H1 (cell line): ENCODE data around the gene ASH1L. TPM values are rescaled to one million over a fixed set of nuclear protein-coding genes. Genes with fewer than 3 reads are reported as not detected.

Experiments
- CTCF ChIA-PET: fragments of 300-600 bp; sonication (Branson Sonifier 250); formaldehyde crosslinking; loops from one replicate; lab custom pipeline; 2021; ENCODE audit not compliant: partially characterized antibody; lab: Charles Lee
- POLR2A ChIA-PET: fragments of 300-600 bp; sonication (Branson Sonifier 250); formaldehyde crosslinking; loops from one replicate; lab custom pipeline; 2021; ENCODE audit warnings: inconsistent platforms; ENCODE audit not compliant: partially characterized antibody; lab: Charles Lee
- DNase-seq, 2 experiments: peaks; one replicate each; pipeline versions ENCODE4 v3.0.0 to v3.0.0-alpha.2; 2010 to 2022; ENCODE audit warnings: low spot score in 2 of 2, low read depth in 1 of 2, mixed read lengths in 1 of 2
- FAIRE-seq: peaks from 2 replicates; lab custom pipeline; 2011; peaks lifted over from hg19 to GRCh38; lab: Jason Lieb, UNC
- H2AFZ ChIP-seq: 2 replicates; pipeline ENCODE4 v1.8.1; 2012; ENCODE audit warnings: low read length, inconsistent platforms
- H2AK5ac ChIP-seq: 2 replicates; pipeline ENCODE4 v1.6.1; 2013; ENCODE audit warnings: low read depth, low read length
- H2BK120ac ChIP-seq: replicated peaks from 2 replicates; pipeline ENCODE3; 2013; ENCODE audit warnings: low read depth, low read length, inconsistent platforms
- H2BK12ac ChIP-seq: 2 replicates; pipeline ENCODE4 v1.6.1; 2013; ENCODE audit warnings: low read depth, low read length
- H2BK15ac ChIP-seq: 2 replicates; pipeline ENCODE4 v1.6.1; 2013; ENCODE audit warnings: low read length
- H2BK20ac ChIP-seq: 2 replicates; pipeline ENCODE4 v1.6.1; 2013; ENCODE audit warnings: low read length
- H2BK5ac ChIP-seq: 2 replicates; pipeline ENCODE4 v1.6.1; 2013; ENCODE audit warnings: low read depth, low read length
- H3K14ac ChIP-seq: 2 replicates; pipeline ENCODE4 v1.6.1; 2013; ENCODE audit warnings: inconsistent platforms; ENCODE audit not compliant: insufficient read length
- H3K18ac ChIP-seq: 2 replicates; pipeline ENCODE4 v1.6.1; 2013; ENCODE audit warnings: low read length; ENCODE audit errors: extremely low read depth
- H3K23ac ChIP-seq: 2 replicates; pipeline ENCODE4 v1.6.1; 2013; ENCODE audit warnings: inconsistent platforms; ENCODE audit not compliant: insufficient read length
- H3K23me2 ChIP-seq: 2 replicates; pipeline ENCODE4 v1.6.1; 2013; ENCODE audit warnings: low read depth, low read length
- H3K27ac ChIP-seq: 2 replicates; pipeline ENCODE4 v1.6.1; 2011; ENCODE audit warnings: low read depth, low read length, inconsistent platforms
- H3K27me3 ChIP-seq, 4 experiments: replicated peaks in 1 of 4; 1 replicate in 1 of 4; 2 replicates in 3 of 4; pipeline versions ENCODE4 v1.6.1 to v1.8.1; 2011 to 2013; ENCODE audit warnings: low read length in 3 of 4, mild to moderate bottlenecking in 3 of 4, inconsistent platforms in 2 of 4, mixed read lengths in 2 of 4, moderate library complexity in 1 of 4; ENCODE audit not compliant: control insufficient read depth in 3 of 4, insufficient read depth in 3 of 4; ENCODE audit errors: extremely low read depth in 1 of 4
- H3K36me3 ChIP-seq, 4 experiments: 2 replicates each; pipeline versions ENCODE4 v1.6.1 to v1.8.1; 2011 to 2013; ENCODE audit warnings: mild to moderate bottlenecking in 4 of 4, low read length in 3 of 4, moderate library complexity in 2 of 4, control low read depth in 1 of 4, inconsistent platforms in 1 of 4; ENCODE audit not compliant: insufficient read depth in 4 of 4, control insufficient read depth in 2 of 4
- H3K4ac ChIP-seq: replicated peaks from 2 replicates; pipeline ENCODE3; 2013; ENCODE audit warnings: low read length, low read depth, mixed read lengths, inconsistent platforms; ENCODE audit not compliant: insufficient read length
- H3K4me1 ChIP-seq, 4 experiments: replicated peaks in 1 of 4; 1 replicate in 1 of 4; 2 replicates in 3 of 4; pipeline versions ENCODE4 v1.6.1 to v1.8.1; 2011 to 2013; ENCODE audit warnings: low read length in 3 of 4, inconsistent platforms in 2 of 4, mixed read lengths in 1 of 4; ENCODE audit not compliant: insufficient read depth in 4 of 4, control insufficient read depth in 3 of 4
- H3K4me2 ChIP-seq, 2 experiments: 2 replicates each; pipeline versions ENCODE4 v1.6.1 to v1.8.1; 2011 to 2013; ENCODE audit warnings: low read depth in 2 of 2, low read length in 2 of 2, control low read depth in 1 of 2, inconsistent platforms in 1 of 2, mild to moderate bottlenecking in 1 of 2; ENCODE audit not compliant: insufficient read depth in 1 of 2
- H3K4me3 ChIP-seq, 4 experiments: fragments of 200-600, 300-600 bp in 1 of 4; sonication (generic), shearing (Covaris generic), sonication (Bioruptor Twin) in 1 of 4; 2 replicates each; pipeline versions ENCODE4 v1.5.1 to v1.8.1; 2011 to 2016; ENCODE audit warnings: low read length in 4 of 4, low read depth in 3 of 4, control low read depth in 2 of 4, inconsistent platforms in 2 of 4, mild to moderate bottlenecking in 2 of 4, mixed read lengths in 1 of 4, moderate library complexity in 1 of 4; ENCODE audit not compliant: insufficient read depth in 2 of 4; ENCODE audit errors: extremely low read depth in 1 of 4
- H3K56ac ChIP-seq: replicated peaks from 2 replicates; pipeline ENCODE3; 2013; ENCODE audit warnings: low read depth, mild to moderate bottlenecking, mixed read lengths, low read length, inconsistent platforms; ENCODE audit not compliant: insufficient read length
- H3K79me1 ChIP-seq: 2 replicates; pipeline ENCODE4 v1.6.1; 2013; ENCODE audit warnings: low read depth, low read length, control low read depth
- H3K79me2 ChIP-seq, 2 experiments: 2 replicates each; pipeline versions ENCODE4 v1.6.1 to v1.8.1; 2012 to 2013; ENCODE audit warnings: low read length in 2 of 2, mild to moderate bottlenecking in 2 of 2, inconsistent platforms in 1 of 2; ENCODE audit not compliant: insufficient read depth in 2 of 2, control insufficient read depth in 1 of 2
- H3K9ac ChIP-seq, 4 experiments: replicated peaks in 1 of 4; 1 replicate in 1 of 4; 2 replicates in 3 of 4; pipeline versions ENCODE4 v1.6.1 to v1.8.1; 2011 to 2013; ENCODE audit warnings: low read depth in 3 of 4, low read length in 3 of 4, control low read depth in 2 of 4, mild to moderate bottlenecking in 2 of 4, moderate library complexity in 2 of 4, inconsistent platforms in 1 of 4; ENCODE audit errors: extremely low read depth in 1 of 4
- H3K9me3 ChIP-seq, 2 experiments: 2 replicates each; pipeline versions ENCODE4 v1.6.1 to v1.8.1; 2012 to 2013; ENCODE audit warnings: mild to moderate bottlenecking in 2 of 2, moderate library complexity in 2 of 2, control low read depth in 1 of 2, inconsistent platforms in 1 of 2, low read depth in 1 of 2, low read length in 1 of 2, mixed read lengths in 1 of 2; ENCODE audit not compliant: insufficient read depth in 2 of 2
- H4K20me1 ChIP-seq, 2 experiments: replicated peaks in 1 of 2; 2 replicates each; pipeline versions ENCODE3 to v1.8.1; 2011 to 2013; ENCODE audit warnings: inconsistent platforms in 2 of 2, low read length in 2 of 2, mild to moderate bottlenecking in 1 of 2; ENCODE audit not compliant: insufficient read depth in 2 of 2, control insufficient read depth in 1 of 2
- H4K5ac ChIP-seq: 2 replicates; pipeline ENCODE4 v1.6.1; 2013; ENCODE audit warnings: low read length, low read depth, mixed read lengths, inconsistent platforms; ENCODE audit not compliant: insufficient read length
- H4K8ac ChIP-seq: 2 replicates; pipeline ENCODE4 v1.8.0; 2013; ENCODE audit warnings: mild to moderate bottlenecking, moderate library complexity, low read length, inconsistent platforms; ENCODE audit not compliant: insufficient read depth; ENCODE audit errors: extremely low read depth
- H4K91ac ChIP-seq: replicated peaks from 2 replicates; pipeline ENCODE3; 2013; ENCODE audit warnings: low read length, mixed read lengths, inconsistent platforms; ENCODE audit not compliant: insufficient read length
- KDM1A ChIP-seq: fragments of 200-600, 300-600 bp; sonication (generic); IDR thresholded peaks from 2 replicates; pipeline ENCODE4 v1.7.1; 2016; ENCODE audit warnings: mild to moderate bottlenecking, low read length, borderline replicate concordance
- KDM5A ChIP-seq: fragments of 200-600 bp; IDR thresholded peaks from 2 replicates; pipeline ENCODE4 v1.7.1; 2012; ENCODE audit warnings: mild to moderate bottlenecking, low read length, inconsistent platforms, mixed read lengths
- NANOG ChIP-seq: IDR thresholded peaks from 2 replicates; pipeline ENCODE4 v1.6.1; 2011; ENCODE audit warnings: low read length, low read depth, mild to moderate bottlenecking, inconsistent platforms; ENCODE audit not compliant: insufficient read depth, poor library complexity, severe bottlenecking
- POU5F1 ChIP-seq: IDR thresholded peaks from 2 replicates; pipeline ENCODE4 v1.6.1; 2011; ENCODE audit warnings: low read depth, mild to moderate bottlenecking, low read length, moderate library complexity
- WGBS, 2 experiments: shearing (Covaris generic) in 1 of 2; methylation state at CpG; one replicate each; pipeline versions ENCODE4 v1.1.6 to v1.1.7; 2013 to 2015; ENCODE audit warnings: low lambda C conversion rate in 2 of 2, mixed read lengths in 2 of 2, inconsistent platforms in 1 of 2, low coverage in 1 of 2, missing lambda C conversion rate in 1 of 2; ENCODE audit not compliant: insufficient replicate concordance in 2 of 2, insufficient coverage in 1 of 2, insufficient read length in 1 of 2; ENCODE audit errors: extremely low coverage in 1 of 2, missing lambda C conversion rate in 1 of 2; 5-methylcytosine and 5-hydroxymethylcytosine counted together
- polyA plus RNA-seq, 7 experiments: library from polyadenylated mRNA; depleted of rRNA in 3 of 7; stranded (reverse) in 5 of 7; unstranded in 2 of 7; fragments of >200 nt in 5 of 7; fragments of 200-250 nt in 2 of 7; gene quantifications; 1 replicate in 5 of 7; 2 replicates in 1 of 7; 4 replicates in 1 of 7; pipeline versions ENCODE4 v1.2.1 to v1.2.3, GENCODE V29; 2011 to 2013; ENCODE audit warnings: missing spikeins in 2 of 7, mixed read lengths in 2 of 7
- total RNA-seq: library from RNA; stranded (reverse); fragmentation: NEBNext Ultra II Directional; extraction: Animal tissue kit (Norgen Biotek cat#: 25700); gene quantifications from 2 replicates; pipeline ENCODE4 v1.2.1, GENCODE V29; 2021
- TF ChIP-seq, protein P1 (sequence below): IDR thresholded peaks from 2 replicates; pipeline ENCODE4 v1.6.1; 2012; ENCODE audit warnings: inconsistent platforms

ASH1L gene
- total and polyA plus RNA-seq, 2 of the 8 experiments (the other 6 are each of a cell fraction or from before 2014, with no cell fraction given), result 7.5 to 27.6 TPM

DNA sequence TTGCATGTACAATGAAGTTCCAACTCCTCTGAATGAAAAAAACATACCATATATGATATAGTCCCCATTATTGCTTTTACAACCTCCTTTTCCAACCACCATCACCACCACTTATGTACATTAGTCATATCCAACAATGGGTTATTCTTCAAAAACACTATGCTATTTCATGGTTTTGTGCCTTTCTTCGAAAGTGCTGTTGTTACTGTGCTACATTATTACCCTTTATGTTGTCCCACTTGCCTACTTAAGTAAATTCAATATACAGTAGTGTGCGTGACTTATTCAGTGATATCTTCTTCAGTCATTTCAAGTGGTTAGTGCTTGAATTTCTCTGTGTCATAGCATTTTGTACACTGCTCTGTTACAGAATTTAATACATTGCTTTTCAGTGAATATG, 105.3 kb downstream of the ASH1L start:
- no peak overlapping the region for H3K27ac ChIP-seq
- no peak overlapping the region for H3K9ac ChIP-seq
- no peak overlapping the region for H2AK5ac ChIP-seq
- no peaks in the 10 kb centered on the region for H3K79me1 ChIP-seq
- no peak overlapping the region for H2BK12ac ChIP-seq
- H3K18ac ChIP-seq, result no peak overlapping the region
- H3K9me3 ChIP-seq, result no peaks in the 10 kb centered on the region
- ChIA-PET CTCF (no interaction called here), POLR2A (no interaction called here)
- no peaks in the 10 kb centered on the region for H3K36me3 ChIP-seq
- no peaks in the 10 kb centered on the region for H3K4me1 ChIP-seq
- no peak overlapping the region for H2AFZ ChIP-seq
- 92% methylated on average over 2 of the region's 2 CpGs; no CpG with 5 or more reads in 1 of the 2 experiments for WGBS, 2 experiments
- no peaks in the 10 kb centered on the region for H3K27me3 ChIP-seq
- no peak overlapping the region for H3K4ac ChIP-seq
- H3K14ac ChIP-seq, result no peak overlapping the region
- H4K5ac ChIP-seq, result no peak overlapping the region
- FAIRE-seq (no peak), DNase-seq (no peak)
- no peak overlapping the region for H2BK20ac ChIP-seq
- no peak overlapping the region for H3K56ac ChIP-seq
- no peaks in the 10 kb centered on the region for H3K79me2 ChIP-seq
- no peak overlapping the region for H3K23ac ChIP-seq
- no peak overlapping the region for H2BK120ac ChIP-seq
- H4K8ac ChIP-seq, result no peak overlapping the region
- no peak overlapping the region for H3K4me2 ChIP-seq
- H2BK15ac ChIP-seq, result no peak overlapping the region
- no peaks in the 10 kb centered on the region for H3K23me2 ChIP-seq
- no peak overlapping the region for H3K4me3 ChIP-seq
- H2BK5ac ChIP-seq, result no peak overlapping the region
- no peak overlapping the region for H4K91ac ChIP-seq
- no peaks in the 10 kb centered on the region for H4K20me1 ChIP-seq
- no peak for TF ChIP-seq POU5F1
- TF ChIP-seq, protein P1, sequence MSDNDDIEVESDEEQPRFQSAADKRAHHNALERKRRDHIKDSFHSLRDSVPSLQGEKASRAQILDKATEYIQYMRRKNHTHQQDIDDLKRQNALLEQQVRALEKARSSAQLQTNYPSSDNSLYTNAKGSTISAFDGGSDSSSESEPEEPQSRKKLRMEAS, result no peak
- no peak for TF ChIP-seq KDM1A
- no peak for TF ChIP-seq NANOG
- TF ChIP-seq KDM5A, result no peak
